Omental fat pad (tissue), 4 donors: Measurements from ENCODE around the gene RAB11A. TPM values are rescaled to one million over a fixed set of nuclear protein-coding genes. Genes with fewer than 3 reads are reported as not detected.

Experiments
- ATAC-seq: fragments of 150-250 bp; one replicate; pipeline ENCODE4 v1.9.1; 2016; ENCODE audit warnings: mild to moderate bottlenecking, moderate library complexity; ENCODE audit not compliant: low FRiP score
- DNase-seq: peaks from one replicate; pipeline ENCODE4 v3.0.0-alpha.2; 2019; ENCODE audit warnings: low spot score
- CTCF ChIP-seq, 3 donors: fragments of 450-650 bp; IDR thresholded peaks; one replicate each; pipeline ENCODE4 v1.5.1; 2016 to 2017; ENCODE audit warnings: antibody characterized with exemption in 3 of 3, mild to moderate bottlenecking in 3 of 3, moderate library complexity in 2 of 3
- total RNA-seq, 4 donors: library from RNA; depleted of rRNA; stranded (reverse); fragments of >200 nt; gene quantifications; one replicate each; pipeline ENCODE4 v1.1.0, GENCODE V29; 2016

The RAB11A gene
- total RNA-seq, 4 donors from 2014 or later = 142 to 191 (median 158) TPM

- no peak for DNase-seq
- no peak for ATAC-seq
- TF ChIP-seq CTCF (IDR thresholded peaks at IDR 0.05) = no peak
These were observed 57.6 kb downstream of the RAB11A start for GRCh38 chr15:65926899-65927298.

GRCh38 chr15:65927545-65927944 lies 58.3 kb downstream of the RAB11A start:
- no peak for ATAC-seq
- TF ChIP-seq CTCF (IDR thresholded peaks at IDR 0.05) = no peak
- no peak for DNase-seq

- no peak for TF ChIP-seq CTCF (IDR thresholded peaks at IDR 0.05)
- DNase-seq (no peak), ATAC-seq (no peak)
These were observed 60.3 kb downstream of the RAB11A start for GRCh38 chr15:65929573-65929972.

GRCh38 chr15:65930134-65930533 lies 60.8 kb downstream of the RAB11A start:
- ATAC-seq = no peak
- TF ChIP-seq CTCF (IDR thresholded peaks at IDR 0.05) = no peak
- DNase-seq = no peak

- DNase-seq (no peak), ATAC-seq (no peak)
- TF ChIP-seq CTCF (IDR thresholded peaks at IDR 0.05) = no peak
These were observed 61.9 kb downstream of the RAB11A start for GRCh38 chr15:65931221-65931620.

- DNase-seq (no peak), ATAC-seq (no peak)
- TF ChIP-seq CTCF (IDR thresholded peaks at IDR 0.05) = no peak
These were observed 66.1 kb downstream of the RAB11A start for GRCh38 chr15:65935391-65935790.

GRCh38 chr15:65936282-65936681 lies 67.0 kb downstream of the RAB11A start:
- no peak for DNase-seq
- ATAC-seq = no peak
- TF ChIP-seq CTCF (IDR thresholded peaks at IDR 0.05) = no peak
